ENCODE results near the gene AGTR1. TPM values are rescaled to one million over a fixed set of nuclear protein-coding genes. Genes with fewer than 3 reads are reported as not detected.

AGTR1 gene
- total and polyA plus RNA-seq, 2 donors (not counting 3 experiments of a cell fraction or from before 2014, with no cell fraction given) = not detected

- TF ChIP-seq EZH2 (IDR thresholded peaks at IDR 0.05; ENCODE audit: borderline replicate concordance, low read depth, low read length, severe bottlenecking) (no peak), POLR2A (IDR thresholded peaks at IDR 0.05; ENCODE audit: low read depth, low read length) (no peak), JUN (IDR thresholded peaks at IDR 0.05; ENCODE audit: borderline replicate concordance, insufficient read depth, insufficient read length, low read depth) (no peak), FOS (IDR thresholded peaks at IDR 0.05; ENCODE audit: borderline replicate concordance, insufficient read depth, low read length) (no peak), CTCF (IDR thresholded peaks at IDR 0.05; ENCODE audit: extremely low read depth in 1 of 2, insufficient read depth in 1 of 2, low read depth in 1 of 2, low read length in 2 of 2) (no peak), POLR2AphosphoS5 (IDR thresholded peaks at IDR 0.05; ENCODE audit: insufficient read depth, low read depth, low read length) (no peak), MAX (IDR thresholded peaks at IDR 0.05; ENCODE audit: insufficient read depth, insufficient read length) (no peak), MYC (IDR thresholded peaks at IDR 0.05; ENCODE audit: low read depth, low read length) (no peak), GATA2 (IDR thresholded peaks at IDR 0.05; ENCODE audit: insufficient read depth, insufficient read length, low read depth, low read length) (no peak)
- Histone ChIP-seq H3K9me3 (replicated peaks; ENCODE audit: control insufficient read depth, insufficient read depth, low read length) (no peaks in the 10 kb centered on the region), H3K4me2 (ENCODE audit: insufficient read depth, low read length) (no peak overlapping the region), H2AFZ (ENCODE audit: low read depth, low read length) (no peak overlapping the region), H3K9ac (replicated peaks; ENCODE audit: extremely low read depth, insufficient read depth, low read length) (no peak overlapping the region), H4K20me1 (replicated peaks; ENCODE audit: control insufficient read depth, extremely low read depth, insufficient read depth, low read length) (no peaks in the 10 kb centered on the region), H3K4me3 (replicated peaks in 1 of 3; ENCODE audit: insufficient read depth in 1 of 3, low read depth in 1 of 3, low read length in 3 of 3) (no peak overlapping the region), H3K27ac (ENCODE audit: insufficient read depth, low read depth, low read length) (no peak overlapping the region), H3K9me1 (replicated peaks; ENCODE audit: control insufficient read depth, extremely low read depth, insufficient read depth, low read length) (no peaks in the 10 kb centered on the region), H3K36me3 (ENCODE audit: control insufficient read depth in 2 of 2, extremely low read depth in 1 of 2, insufficient read depth in 2 of 2, low read length in 2 of 2) (no peaks in the 10 kb centered on the region), H3K27me3 (ENCODE audit: control insufficient read depth in 2 of 2, insufficient read depth in 2 of 2, low read length in 2 of 2) (no peaks in the 10 kb centered on the region), H3K79me2 (ENCODE audit: control insufficient read depth, insufficient read depth, low read length) (no peaks in the 10 kb centered on the region), H3K4me1 (ENCODE audit: control insufficient read depth, extremely low read depth, insufficient read depth, low read length) (no peaks in the 10 kb centered on the region)
- DNase-seq (ENCODE audit: low read depth, low spot score) = no peak
- intact Hi-C loops (cut with micrococcal nuclease) = no loop called here
- dilution Hi-C loops (cut with MboI; ENCODE audit: extremely low pct_ligation_motif_present, low sequenced_read_pairs) = no loop called here
- no peak for FAIRE-seq
- POLR2A ChIA-PET = no interaction called here
- CTCF ChIA-PET = interaction anchor here (1.2 kb wide), 1 partner anchor 14 kb away, joined by 3 read pairs; the partner anchor contains the start of gene AGTR1
- BruUV-seq (replicated peaks) = no TSS peak
Measured at GRCh38 chr3:148711981-148712666, 14.4 kb downstream of the AGTR1 start.

Data from endothelial cell of umbilical vein (primary cell).